Liver (tissue), 9 donors: ENCODE results near the gene TMEM217. TPM values are rescaled to one million over a fixed set of nuclear protein-coding genes. Genes with fewer than 3 reads are reported as not detected.

Experiments
- DNase-seq: peaks from one replicate; pipeline ENCODE4 v3.0.0-alpha.2; 2017; ENCODE audit warnings: low spot score
- H3K27ac ChIP-seq, 2 donors: one replicate each; pipeline ENCODE4 v1.7.0; 2013; ENCODE audit warnings: inconsistent platforms in 2 of 2, low read length in 2 of 2, control low read depth in 1 of 2, low read depth in 1 of 2, mild to moderate bottlenecking in 1 of 2
- H3K27me3 ChIP-seq, 4 donors: one replicate each; pipeline versions ENCODE4 v1.6.1 to v1.7.0; 2013; ENCODE audit warnings: low read length in 3 of 4, inconsistent platforms in 1 of 4, mild to moderate bottlenecking in 1 of 4, moderate library complexity in 1 of 4; ENCODE audit not compliant: control insufficient read depth in 4 of 4, insufficient read depth in 4 of 4
- H3K36me3 ChIP-seq, 4 donors: one replicate each; pipeline versions ENCODE4 v1.6.1 to v1.7.0; 2013; ENCODE audit warnings: low read length in 3 of 4, mild to moderate bottlenecking in 3 of 4, low read depth in 1 of 4, moderate library complexity in 1 of 4; ENCODE audit not compliant: control insufficient read depth in 4 of 4, insufficient read depth in 3 of 4
- H3K4me1 ChIP-seq, 4 donors: one replicate each; pipeline versions ENCODE4 v1.6.1 to v1.7.0; 2013; ENCODE audit warnings: low read length in 3 of 4, mild to moderate bottlenecking in 3 of 4, moderate library complexity in 1 of 4; ENCODE audit not compliant: control insufficient read depth in 4 of 4, insufficient read depth in 4 of 4
- H3K4me3 ChIP-seq, 3 donors: one replicate each; pipeline versions ENCODE4 v1.6.1 to v1.7.0; 2013; ENCODE audit warnings: low read length in 3 of 3, control low read depth in 1 of 3, low read depth in 1 of 3, mild to moderate bottlenecking in 1 of 3
- H3K9ac ChIP-seq, 2 donors: one replicate each; pipeline ENCODE4 v1.7.0; 2013; ENCODE audit warnings: low read length in 2 of 2, mild to moderate bottlenecking in 2 of 2, moderate library complexity in 2 of 2, control low read depth in 1 of 2, low read depth in 1 of 2
- H3K9me3 ChIP-seq, 4 donors: one replicate each; pipeline versions ENCODE4 v1.6.1 to v1.7.0; 2013; ENCODE audit warnings: low read length in 3 of 4; ENCODE audit not compliant: control insufficient read depth in 4 of 4
- EGR1 ChIP-seq, 2 donors: IDR thresholded peaks; 2 replicates each; pipeline ENCODE4 v1.6.1; 2016 to 2018; ENCODE audit warnings: antibody characterized with exemption in 2 of 2, low read depth in 2 of 2
- FOXA1 ChIP-seq: IDR thresholded peaks from 2 replicates; pipeline ENCODE4 v1.6.1; 2016; ENCODE audit warnings: antibody characterized with exemption
- FOXA2 ChIP-seq: IDR thresholded peaks from 2 replicates; pipeline ENCODE4 v1.6.1; 2016; ENCODE audit warnings: antibody characterized with exemption
- GABPA ChIP-seq, 2 donors: IDR thresholded peaks in 1 of 2; conservative IDR thresholded peaks in 1 of 2; 2 replicates each; pipeline ENCODE4 v1.6.1; 2016; ENCODE audit warnings: antibody characterized with exemption in 2 of 2, mild to moderate bottlenecking in 1 of 2, moderate library complexity in 1 of 2
- HNF4A ChIP-seq, 2 donors: conservative IDR thresholded peaks; 2 replicates each; pipeline ENCODE4 v1.6.1; 2016; ENCODE audit warnings: antibody characterized with exemption in 2 of 2, mild to moderate bottlenecking in 2 of 2
- HNF4G ChIP-seq: IDR thresholded peaks from 2 replicates; pipeline ENCODE4 v1.6.1; 2016; ENCODE audit warnings: antibody characterized with exemption
- JUND ChIP-seq, 2 donors: IDR thresholded peaks; 2 replicates each; pipeline ENCODE4 v1.6.1; 2016; ENCODE audit warnings: antibody characterized with exemption in 2 of 2
- NR2F2 ChIP-seq: IDR thresholded peaks from 2 replicates; pipeline ENCODE4 v1.6.1; 2016; ENCODE audit warnings: antibody characterized with exemption
- RAD21 ChIP-seq, 2 donors: IDR thresholded peaks; 2 replicates each; pipeline ENCODE4 v1.6.1; 2016; ENCODE audit warnings: antibody characterized with exemption in 2 of 2, mild to moderate bottlenecking in 2 of 2
- RXRA ChIP-seq, 2 donors: IDR thresholded peaks; 2 replicates each; pipeline ENCODE4 v1.6.1; 2017 to 2018; ENCODE audit warnings: antibody characterized with exemption in 2 of 2, mild to moderate bottlenecking in 1 of 2
- SP1 ChIP-seq: IDR thresholded peaks from 2 replicates; pipeline ENCODE4 v1.6.1; 2018; ENCODE audit warnings: antibody characterized with exemption, mild to moderate bottlenecking
- TAF1 ChIP-seq: conservative IDR thresholded peaks from 2 replicates; pipeline ENCODE4 v1.6.1; 2016; ENCODE audit warnings: antibody characterized with exemption, mild to moderate bottlenecking
- YY1 ChIP-seq: IDR thresholded peaks from 2 replicates; pipeline ENCODE4 v1.6.1; 2016; ENCODE audit warnings: antibody characterized with exemption, mild to moderate bottlenecking
- WGBS: extraction: QIAGEN DNeasy Blood & Tissue Kit; methylation state at CpG from one replicate; pipeline ENCODE4 v1.1.7; 2013; 5-methylcytosine and 5-hydroxymethylcytosine counted together
- polyA plus RNA-seq, 2 donors: library from polyadenylated mRNA; stranded (reverse) in 1 of 2; unstranded in 1 of 2; fragments of 200-250 nt in 1 of 2; fragments of >200 nt in 1 of 2; fragmentation: Nextera tagmentation in 1 of 2; extraction: Ambion mirVana in 1 of 2; gene quantifications; one replicate each; pipeline versions ENCODE4 v1.2.1 to v1.2.3, GENCODE V29; 2013 to 2015
- total RNA-seq, 2 donors: library from RNA; depleted of rRNA; stranded (reverse); fragments of >200 nt; gene quantifications; one replicate each; pipeline ENCODE4 v1.2.3, GENCODE V29; 2014
- TF ChIP-seq, protein P1 (sequence below): IDR thresholded peaks from 2 replicates; pipeline ENCODE4 v1.6.1; 2016; ENCODE audit warnings: antibody characterized with exemption
- TF ChIP-seq, protein P2 (sequence below): IDR thresholded peaks from 2 replicates; pipeline ENCODE4 v1.6.1; 2016; ENCODE audit warnings: antibody characterized with exemption
- TF ChIP-seq, protein P3 (sequence below): IDR thresholded peaks from 2 replicates; pipeline ENCODE4 v1.6.1; 2016; ENCODE audit warnings: antibody characterized with exemption, mild to moderate bottlenecking
- TF ChIP-seq, protein P4 (sequence below): IDR thresholded peaks from 2 replicates; pipeline ENCODE4 v1.6.1; 2016; ENCODE audit warnings: antibody characterized with exemption
- TF ChIP-seq, protein P5 (sequence below): fragments of 150-350 bp; IDR thresholded peaks from 2 replicates; pipeline ENCODE4 v1.5.1; 2017; ENCODE audit warnings: improper control_type of control experiment, low read depth, low read length; ENCODE audit not compliant: missing input control
- donor health status: healthy.
- donor health status: healthy.
- donor health status: healthy.
- donor health status: healthy.
- donor health status: healthy.

Gene TMEM217
- total and polyA plus RNA-seq, 4 donors = 0.39 to 3.2 (median 0.62) TPM

DNA sequence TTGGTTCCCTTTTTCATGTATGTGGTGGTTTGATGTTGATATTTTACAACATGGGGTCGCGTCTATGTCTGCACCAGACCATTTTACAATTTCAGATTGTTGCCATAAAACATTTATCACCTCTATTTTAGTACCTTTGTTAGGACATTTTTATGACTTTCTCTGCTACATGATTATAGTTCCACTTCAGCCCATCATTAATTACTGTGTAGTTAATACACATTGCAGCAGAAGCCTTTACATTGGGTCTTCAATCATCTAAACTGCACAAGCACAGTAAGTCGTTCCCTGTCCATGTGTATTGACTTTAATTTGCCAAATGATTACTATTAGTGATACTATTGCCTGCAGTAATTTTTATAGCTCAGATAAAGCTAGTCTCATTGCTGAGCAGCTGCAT, 15.7 kb upstream of the TMEM217 start:
- WGBS = 82% methylated on average over 3 of the region's 3 CpGs
- no peak overlapping the region for H3K4me3 ChIP-seq
- DNase-seq = no peak
- H3K4me1 ChIP-seq = peaks cover 2 to 14% (median 11%) of the 10 kb centered on the region in 4 donors
- H3K9ac ChIP-seq = no peak overlapping the region
- no peaks in the 10 kb centered on the region for H3K27me3 ChIP-seq
- TF ChIP-seq RXRA (IDR thresholded peaks at IDR 0.05) = no peak
- TF ChIP-seq, protein P1, sequence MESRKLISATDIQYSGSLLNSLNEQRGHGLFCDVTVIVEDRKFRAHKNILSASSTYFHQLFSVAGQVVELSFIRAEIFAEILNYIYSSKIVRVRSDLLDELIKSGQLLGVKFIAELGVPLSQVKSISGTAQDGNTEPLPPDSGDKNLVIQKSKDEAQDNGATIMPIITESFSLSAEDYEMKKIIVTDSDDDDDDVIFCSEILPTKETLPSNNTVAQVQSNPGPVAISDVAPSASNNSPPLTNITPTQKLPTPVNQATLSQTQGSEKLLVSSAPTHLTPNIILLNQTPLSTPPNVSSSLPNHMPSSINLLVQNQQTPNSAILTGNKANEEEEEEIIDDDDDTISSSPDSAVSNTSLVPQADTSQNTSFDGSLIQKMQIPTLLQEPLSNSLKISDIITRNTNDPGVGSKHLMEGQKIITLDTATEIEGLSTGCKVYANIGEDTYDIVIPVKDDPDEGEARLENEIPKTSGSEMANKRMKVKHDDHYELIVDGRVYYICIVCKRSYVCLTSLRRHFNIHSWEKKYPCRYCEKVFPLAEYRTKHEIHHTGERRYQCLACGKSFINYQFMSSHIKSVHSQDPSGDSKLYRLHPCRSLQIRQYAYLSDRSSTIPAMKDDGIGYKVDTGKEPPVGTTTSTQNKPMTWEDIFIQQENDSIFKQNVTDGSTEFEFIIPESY = no peak
- no peak for TF ChIP-seq SP1
- TF ChIP-seq JUND (IDR thresholded peaks at IDR 0.05) = no peak
- no peak for TF ChIP-seq NR2F2
- TF ChIP-seq HNF4A (conservative IDR thresholded peaks at IDR 0.05) = no peak
- TF ChIP-seq, protein P2, sequence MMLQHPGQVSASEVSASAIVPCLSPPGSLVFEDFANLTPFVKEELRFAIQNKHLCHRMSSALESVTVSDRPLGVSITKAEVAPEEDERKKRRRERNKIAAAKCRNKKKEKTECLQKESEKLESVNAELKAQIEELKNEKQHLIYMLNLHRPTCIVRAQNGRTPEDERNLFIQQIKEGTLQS = no peak
- no peak for TF ChIP-seq FOXA1
- no peak for TF ChIP-seq GABPA (IDR thresholded peaks at IDR 0.05 in 1 of 2, conservative IDR thresholded peaks at IDR 0.05 in 1 of 2)
- no peak for TF ChIP-seq RAD21 (IDR thresholded peaks at IDR 0.05)
- TF ChIP-seq, protein P3, sequence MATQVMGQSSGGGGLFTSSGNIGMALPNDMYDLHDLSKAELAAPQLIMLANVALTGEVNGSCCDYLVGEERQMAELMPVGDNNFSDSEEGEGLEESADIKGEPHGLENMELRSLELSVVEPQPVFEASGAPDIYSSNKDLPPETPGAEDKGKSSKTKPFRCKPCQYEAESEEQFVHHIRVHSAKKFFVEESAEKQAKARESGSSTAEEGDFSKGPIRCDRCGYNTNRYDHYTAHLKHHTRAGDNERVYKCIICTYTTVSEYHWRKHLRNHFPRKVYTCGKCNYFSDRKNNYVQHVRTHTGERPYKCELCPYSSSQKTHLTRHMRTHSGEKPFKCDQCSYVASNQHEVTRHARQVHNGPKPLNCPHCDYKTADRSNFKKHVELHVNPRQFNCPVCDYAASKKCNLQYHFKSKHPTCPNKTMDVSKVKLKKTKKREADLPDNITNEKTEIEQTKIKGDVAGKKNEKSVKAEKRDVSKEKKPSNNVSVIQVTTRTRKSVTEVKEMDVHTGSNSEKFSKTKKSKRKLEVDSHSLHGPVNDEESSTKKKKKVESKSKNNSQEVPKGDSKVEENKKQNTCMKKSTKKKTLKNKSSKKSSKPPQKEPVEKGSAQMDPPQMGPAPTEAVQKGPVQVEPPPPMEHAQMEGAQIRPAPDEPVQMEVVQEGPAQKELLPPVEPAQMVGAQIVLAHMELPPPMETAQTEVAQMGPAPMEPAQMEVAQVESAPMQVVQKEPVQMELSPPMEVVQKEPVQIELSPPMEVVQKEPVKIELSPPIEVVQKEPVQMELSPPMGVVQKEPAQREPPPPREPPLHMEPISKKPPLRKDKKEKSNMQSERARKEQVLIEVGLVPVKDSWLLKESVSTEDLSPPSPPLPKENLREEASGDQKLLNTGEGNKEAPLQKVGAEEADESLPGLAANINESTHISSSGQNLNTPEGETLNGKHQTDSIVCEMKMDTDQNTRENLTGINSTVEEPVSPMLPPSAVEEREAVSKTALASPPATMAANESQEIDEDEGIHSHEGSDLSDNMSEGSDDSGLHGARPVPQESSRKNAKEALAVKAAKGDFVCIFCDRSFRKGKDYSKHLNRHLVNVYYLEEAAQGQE = no peak
- TF ChIP-seq, protein P4, sequence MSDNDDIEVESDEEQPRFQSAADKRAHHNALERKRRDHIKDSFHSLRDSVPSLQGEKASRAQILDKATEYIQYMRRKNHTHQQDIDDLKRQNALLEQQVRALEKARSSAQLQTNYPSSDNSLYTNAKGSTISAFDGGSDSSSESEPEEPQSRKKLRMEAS = no peak
- TF ChIP-seq HNF4G = no peak
- TF ChIP-seq TAF1 = no peak
- TF ChIP-seq, protein P5, sequence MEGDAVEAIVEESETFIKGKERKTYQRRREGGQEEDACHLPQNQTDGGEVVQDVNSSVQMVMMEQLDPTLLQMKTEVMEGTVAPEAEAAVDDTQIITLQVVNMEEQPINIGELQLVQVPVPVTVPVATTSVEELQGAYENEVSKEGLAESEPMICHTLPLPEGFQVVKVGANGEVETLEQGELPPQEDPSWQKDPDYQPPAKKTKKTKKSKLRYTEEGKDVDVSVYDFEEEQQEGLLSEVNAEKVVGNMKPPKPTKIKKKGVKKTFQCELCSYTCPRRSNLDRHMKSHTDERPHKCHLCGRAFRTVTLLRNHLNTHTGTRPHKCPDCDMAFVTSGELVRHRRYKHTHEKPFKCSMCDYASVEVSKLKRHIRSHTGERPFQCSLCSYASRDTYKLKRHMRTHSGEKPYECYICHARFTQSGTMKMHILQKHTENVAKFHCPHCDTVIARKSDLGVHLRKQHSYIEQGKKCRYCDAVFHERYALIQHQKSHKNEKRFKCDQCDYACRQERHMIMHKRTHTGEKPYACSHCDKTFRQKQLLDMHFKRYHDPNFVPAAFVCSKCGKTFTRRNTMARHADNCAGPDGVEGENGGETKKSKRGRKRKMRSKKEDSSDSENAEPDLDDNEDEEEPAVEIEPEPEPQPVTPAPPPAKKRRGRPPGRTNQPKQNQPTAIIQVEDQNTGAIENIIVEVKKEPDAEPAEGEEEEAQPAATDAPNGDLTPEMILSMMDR = no peak
- TF ChIP-seq FOXA2 = no peak
- no peak for TF ChIP-seq EGR1 (IDR thresholded peaks at IDR 0.05; ENCODE audit: low read depth in 2 of 2)
- TF ChIP-seq YY1 = no peak
- H3K27ac ChIP-seq = no peak overlapping the region
- peaks cover 0 to 4% (median 3%) of the 10 kb centered on the region in 4 donors for H3K36me3 ChIP-seq
- H3K9me3 ChIP-seq = no peaks in the 10 kb centered on the region
